ENCODE results near the gene RFC1. TPM values are rescaled to one million over a fixed set of nuclear protein-coding genes. Genes with fewer than 3 reads are reported as not detected.

RFC1 gene
- total and polyA plus RNA-seq, 9 of the 15 experiments (the other 6 are each of a cell fraction or from before 2014, with no cell fraction given) = 16.8 to 85.6 (median 45.2) TPM

DNA sequence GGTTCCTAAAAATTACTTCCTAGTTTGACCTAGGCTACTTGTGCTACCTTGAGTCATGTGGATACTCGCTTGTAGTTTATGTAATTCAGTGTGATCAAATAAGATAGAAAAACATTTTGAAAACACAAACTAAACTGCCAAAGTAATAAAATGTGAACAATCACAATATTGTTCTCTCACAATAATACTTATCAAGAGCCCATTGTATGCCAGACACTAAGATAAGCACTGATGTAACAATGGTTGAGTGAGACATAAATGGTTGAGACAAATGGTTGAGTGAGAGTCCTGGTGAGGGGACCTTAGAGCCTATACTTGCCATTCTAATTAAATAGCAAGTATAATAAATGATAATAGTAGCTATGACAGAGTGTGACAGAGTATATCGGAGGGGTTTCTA lies 41.7 kb downstream of the RFC1 start:
- ChIA-PET CTCF (ENCODE audit: low intra/inter-chr PET ratio) (no interaction called here), POLR2A (no interaction called here)
- Histone ChIP-seq H3K79me2 (ENCODE audit: control insufficient read depth, insufficient read depth, low read length) (peaks cover 14% of the 10 kb centered on the region; the same call in 2 of the 3 replicates), H3K27ac (ENCODE audit: extremely low read depth, low read depth, low read length) (no peak overlapping the region), H3K4me3 (no peak overlapping the region), H3K36me3 (ENCODE audit: control insufficient read depth, insufficient read depth, low read length) (peaks cover 69% of the 10 kb centered on the region; the same call in 2 of the 3 replicates), H4K20me1 (replicated peaks; ENCODE audit: control insufficient read depth, insufficient read depth, low read length) (no peaks in the 10 kb centered on the region), H3K4me1 (replicated peaks in 1 of 2; ENCODE audit: control insufficient read depth in 2 of 2, insufficient read depth in 2 of 2, low read length in 2 of 2) (peaks cover 0 to 7% of the 10 kb centered on the region in 2 experiments; a peak in 2 of 5 replicates), H2AFZ (ENCODE audit: low read depth, low read length) (no peak overlapping the region), H3K9ac (ENCODE audit: insufficient read depth in 1 of 2, low read depth in 2 of 2, low read length in 2 of 2) (no peak overlapping the region), H3K9me3 (replicated peaks; ENCODE audit: control insufficient read depth, insufficient read depth, low read depth, low read length) (no peaks in the 10 kb centered on the region), H3K4me2 (ENCODE audit: insufficient read depth, low read length) (no peak overlapping the region), H3K9me1 (ENCODE audit: control insufficient read depth, insufficient read depth, low read length) (no peaks in the 10 kb centered on the region), H3K27me3 (ENCODE audit: control insufficient read depth in 2 of 2, insufficient read depth in 2 of 2, low read length in 2 of 2) (no peaks in the 10 kb centered on the region)
- in situ Hi-C loops (cut with MboI) (no loop called here), intact Hi-C loops (cut with micrococcal nuclease) (no loop called here)
- FAIRE-seq = no peak
- WGBS (ENCODE audit: insufficient coverage, low coverage, missing lambda C conversion rate) = 86% methylated on average over 2 of the region's 2 CpGs
- BruUV-seq (replicated peaks) = no TSS peak
- ATAC-seq = no peak
- TF ChIP-seq SMARCB1 (IDR thresholded peaks at IDR 0.05; ENCODE audit: insufficient read length, low read depth) = no peak
- no peak for TF ChIP-seq GABPB1 (CRISPR knock-in tag; IDR thresholded peaks at IDR 0.05)
- no peak for TF ChIP-seq ELF1 (tag; IDR thresholded peaks at IDR 0.05)
- TF ChIP-seq SUPT5H (IDR thresholded peaks at IDR 0.05) = no peak
- TF ChIP-seq POU5F1 (IDR thresholded peaks at IDR 0.05; ENCODE audit: borderline replicate concordance, low read depth, low read length, partially characterized antibody) = no peak
- no peak for TF ChIP-seq DDX20 (tag; IDR thresholded peaks at IDR 0.05; ENCODE audit: low read depth)
- TF ChIP-seq MYC (IDR thresholded peaks at IDR 0.05; ENCODE audit: low read depth, low read length) = no peak
- no peak for TF ChIP-seq MYC (CRISPR knock-in tag; IDR thresholded peaks at IDR 0.05; ENCODE audit: borderline replicate concordance, low read depth)
- TF ChIP-seq, protein P1, sequence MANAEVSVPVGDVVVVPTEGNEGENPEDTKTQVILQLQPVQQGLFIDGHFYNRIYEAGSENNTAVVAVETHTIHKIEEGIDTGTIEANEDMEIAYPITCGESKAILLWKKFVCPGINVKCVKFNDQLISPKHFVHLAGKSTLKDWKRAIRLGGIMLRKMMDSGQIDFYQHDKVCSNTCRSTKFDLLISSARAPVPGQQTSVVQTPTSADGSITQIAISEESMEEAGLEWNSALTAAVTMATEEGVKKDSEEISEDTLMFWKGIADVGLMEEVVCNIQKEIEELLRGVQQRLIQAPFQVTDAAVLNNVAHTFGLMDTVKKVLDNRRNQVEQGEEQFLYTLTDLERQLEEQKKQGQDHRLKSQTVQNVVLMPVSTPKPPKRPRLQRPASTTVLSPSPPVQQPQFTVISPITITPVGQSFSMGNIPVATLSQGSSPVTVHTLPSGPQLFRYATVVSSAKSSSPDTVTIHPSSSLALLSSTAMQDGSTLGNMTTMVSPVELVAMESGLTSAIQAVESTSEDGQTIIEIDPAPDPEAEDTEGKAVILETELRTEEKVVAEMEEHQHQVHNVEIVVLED (CRISPR knock-in tag; IDR thresholded peaks at IDR 0.05) = no peak
- no peak for TF ChIP-seq SREBF1 (IDR thresholded peaks at IDR 0.05; ENCODE audit: borderline replicate concordance, low read depth, low read length)
- no peak for TF ChIP-seq POLR2AphosphoS5 (IDR thresholded peaks at IDR 0.05; ENCODE audit: control insufficient read depth, insufficient read depth, low read depth, low read length)
- no peak for TF ChIP-seq ZNF175 (CRISPR knock-in tag; IDR thresholded peaks at IDR 0.05; ENCODE audit: low read depth)
- no peak for TF ChIP-seq MCM5 (IDR thresholded peaks at IDR 0.05; ENCODE audit: low read depth)
- no peak for TF ChIP-seq HNRNPLL (IDR thresholded peaks at IDR 0.05; ENCODE audit: low read depth, low read length, poor library complexity, severe bottlenecking)
- no peak for TF ChIP-seq MCM2 (IDR thresholded peaks at IDR 0.05; ENCODE audit: low read depth)
- TF ChIP-seq, protein P2, sequence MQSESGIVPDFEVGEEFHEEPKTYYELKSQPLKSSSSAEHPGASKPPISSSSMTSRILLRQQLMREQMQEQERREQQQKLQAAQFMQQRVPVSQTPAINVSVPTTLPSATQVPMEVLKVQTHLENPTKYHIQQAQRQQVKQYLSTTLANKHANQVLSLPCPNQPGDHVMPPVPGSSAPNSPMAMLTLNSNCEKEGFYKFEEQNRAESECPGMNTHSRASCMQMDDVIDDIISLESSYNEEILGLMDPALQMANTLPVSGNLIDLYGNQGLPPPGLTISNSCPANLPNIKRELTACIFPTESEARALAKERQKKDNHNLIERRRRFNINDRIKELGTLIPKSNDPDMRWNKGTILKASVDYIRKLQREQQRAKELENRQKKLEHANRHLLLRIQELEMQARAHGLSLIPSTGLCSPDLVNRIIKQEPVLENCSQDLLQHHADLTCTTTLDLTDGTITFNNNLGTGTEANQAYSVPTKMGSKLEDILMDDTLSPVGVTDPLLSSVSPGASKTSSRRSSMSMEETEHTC (IDR thresholded peaks at IDR 0.05) = no peak
- TF ChIP-seq, protein P3, sequence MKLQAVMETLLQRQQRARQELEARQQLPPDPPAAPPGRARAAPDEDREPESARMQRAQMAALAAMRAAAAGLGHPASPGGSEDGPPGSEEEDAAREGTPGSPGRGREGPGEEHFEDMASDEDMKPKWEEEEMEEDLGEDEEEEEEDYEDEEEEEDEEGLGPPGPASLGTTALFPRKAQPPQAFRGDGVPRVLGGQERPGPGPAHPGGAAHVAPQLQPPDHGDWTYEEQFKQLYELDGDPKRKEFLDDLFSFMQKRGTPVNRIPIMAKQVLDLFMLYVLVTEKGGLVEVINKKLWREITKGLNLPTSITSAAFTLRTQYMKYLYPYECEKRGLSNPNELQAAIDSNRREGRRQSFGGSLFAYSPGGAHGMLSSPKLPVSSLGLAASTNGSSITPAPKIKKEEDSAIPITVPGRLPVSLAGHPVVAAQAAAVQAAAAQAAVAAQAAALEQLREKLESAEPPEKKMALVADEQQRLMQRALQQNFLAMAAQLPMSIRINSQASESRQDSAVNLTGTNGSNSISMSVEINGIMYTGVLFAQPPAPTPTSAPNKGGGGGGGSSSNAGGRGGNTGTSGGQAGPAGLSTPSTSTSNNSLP (IDR thresholded peaks at IDR 0.05; ENCODE audit: borderline replicate concordance, low read depth, low read length) = no peak
- TF ChIP-seq ZNF79 (CRISPR knock-in tag; IDR thresholded peaks at IDR 0.05; ENCODE audit: low read depth) = no peak
- no peak for DNase-seq (ENCODE audit: extremely low read depth in 1 of 4, low spot score in 3 of 4)
